ENCODE results near the gene SLC16A11. TPM values are rescaled to one million over a fixed set of nuclear protein-coding genes. Genes with fewer than 3 reads are reported as not detected.

The SLC16A11 gene
- total RNA-seq, 3 donors from 2014 or later: 1.5 to 3.6 TPM; not detected in 1

GRCh38 chr17:6998855-6999508 lies 44.9 kb downstream of the SLC16A11 start:
- DNase-seq (ENCODE audit: low spot score in 2 of 2): no peak
- intact Hi-C loops (cut with DNase I; ENCODE audit: low total_unique reads): no loop called here
- Histone ChIP-seq H3K27me3 (no peaks in the 10 kb centered on the region), H3K9me3 (no peaks in the 10 kb centered on the region), H3K36me3 (peaks cover 8% of the 10 kb centered on the region), H3K27ac (no peak overlapping the region), H3K4me1 (peaks cover 0 to 6% of the 10 kb centered on the region in 2 donors), H3K4me3 (no peak overlapping the region)
- TF ChIP-seq POLR2AphosphoS5 (IDR thresholded peaks at IDR 0.05) (no peak), POLR2A (IDR thresholded peaks at IDR 0.05) (no peak), CTCF (IDR thresholded peaks at IDR 0.05) (no peak)

GRCh38 chr17:6997171-6997570 lies 46.7 kb downstream of the SLC16A11 start:
- peaks cover 8% of the 10 kb centered on the region for H3K36me3 ChIP-seq

GRCh38 chr17:6996256-6997011 lies 47.5 kb downstream of the SLC16A11 start:
- Histone ChIP-seq H3K4me1 (peaks cover 0 to 6% of the 10 kb centered on the region in 2 donors), H3K27ac (no peak overlapping the region), H3K27me3 (no peaks in the 10 kb centered on the region), H3K36me3 (peaks cover 8% of the 10 kb centered on the region), H3K9me3 (no peaks in the 10 kb centered on the region), H3K4me3 (peak overlapping the region; percentile 21 to 66 (median 47))
- DNase-seq (ENCODE audit: low spot score in 2 of 2): no peak
- intact Hi-C loops (cut with DNase I; ENCODE audit: low total_unique reads): no loop called here
- TF ChIP-seq CTCF (IDR thresholded peaks at IDR 0.05) (no peak), POLR2AphosphoS5 (IDR thresholded peaks at IDR 0.05) (no peak), POLR2A (IDR thresholded peaks at IDR 0.05) (no peak)

More at GRCh38 chr17:6997171-6997570, 46.7 kb downstream of the SLC16A11 start:
- intact Hi-C loops (cut with DNase I; ENCODE audit: low total_unique reads): no loop called here
- H3K9me3 ChIP-seq: no peaks in the 10 kb centered on the region
- H3K27me3 ChIP-seq: no peaks in the 10 kb centered on the region
- H3K4me3 ChIP-seq: no peak overlapping the region
- no peak for TF ChIP-seq POLR2A (IDR thresholded peaks at IDR 0.05)
- TF ChIP-seq CTCF (IDR thresholded peaks at IDR 0.05): no peak
- TF ChIP-seq POLR2AphosphoS5 (IDR thresholded peaks at IDR 0.05): no peak
- H3K4me1 ChIP-seq: peaks cover 0 to 6% of the 10 kb centered on the region in 2 donors
- no peak for DNase-seq (ENCODE audit: low spot score in 2 of 2)
- no peak overlapping the region for H3K27ac ChIP-seq

GRCh38 chr17:6995500-6996255 lies 48.2 kb downstream of the SLC16A11 start, which contains the start of gene ALOX12:
Gene ALOX12, plus strand, starts transcription at chr17:6996049. Its CDS starts 69 bp downstream, at chr17:6996118.
- no peaks in the 10 kb centered on the region for H3K27me3 ChIP-seq
- no peak within 1 kb of the TSS for H3K27ac ChIP-seq
- no peaks in the 10 kb centered on the region for H3K9me3 ChIP-seq
- H3K4me1 ChIP-seq: peaks cover 0 to 6% of the 10 kb centered on the region in 2 donors
- TF ChIP-seq POLR2A (IDR thresholded peaks at IDR 0.05): no peak
- TF ChIP-seq POLR2AphosphoS5 (IDR thresholded peaks at IDR 0.05): no peak
- no peak for TF ChIP-seq CTCF (IDR thresholded peaks at IDR 0.05)
- peak within 1 kb of the TSS; percentile 21 to 66 (median 47) for H3K4me3 ChIP-seq
- intact Hi-C loops (cut with DNase I; ENCODE audit: low total_unique reads): no loop called here
- peak in 1 of 2 donors; percentile 56 for DNase-seq (ENCODE audit: low spot score in 2 of 2)
- peaks cover 8% of the 10 kb centered on the region for H3K36me3 ChIP-seq
